Measurements from ENCODE around the gene NGLY1. TPM values are rescaled to one million over a fixed set of nuclear protein-coding genes. Genes with fewer than 3 reads are reported as not detected.

NGLY1 gene
- total RNA-seq, 1 experiment from 2014 or later = 27.0 TPM

DNA sequence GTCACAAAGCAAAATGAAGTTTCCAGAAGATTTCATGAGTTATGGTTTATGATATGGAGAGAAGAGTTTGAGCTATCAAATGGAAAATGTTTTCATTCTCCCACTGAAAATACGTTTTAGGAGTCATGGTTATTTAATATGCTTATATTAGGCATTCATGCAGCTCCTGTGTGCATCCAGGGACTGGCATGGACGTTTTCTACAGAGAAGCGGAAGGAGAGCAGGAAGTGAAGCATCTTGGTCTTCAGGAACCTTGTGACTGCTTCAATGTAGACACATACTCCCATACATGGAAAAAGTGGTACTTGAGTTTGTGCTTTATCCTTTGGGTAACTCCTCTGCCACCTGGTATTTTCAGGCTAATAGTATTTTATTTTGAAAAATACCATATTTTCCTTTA is 75.2 kb downstream of the NGLY1 start:
- H3K18ac ChIP-seq (ENCODE audit: insufficient read length, low read depth, low read length) = no peak overlapping the region
- H3K79me2 ChIP-seq (ENCODE audit: insufficient read depth, low read length) = no peaks in the 10 kb centered on the region
- no peak overlapping the region for H3K4ac ChIP-seq (ENCODE audit: low read depth, low read length)
- H2BK15ac ChIP-seq (ENCODE audit: low read depth, low read length) = no peak overlapping the region
- no peak overlapping the region for H3K56ac ChIP-seq (ENCODE audit: insufficient read length, low read depth, low read length)
- H4K8ac ChIP-seq (replicated peaks; ENCODE audit: insufficient read length, low read depth, low read length) = no peak overlapping the region
- H3K4me3 Mint-ChIP-seq = no peak overlapping the region
- no peaks in the 10 kb centered on the region for H3K79me1 ChIP-seq (ENCODE audit: insufficient read depth, low read depth, low read length, poor library complexity, severe bottlenecking)
- WGBS (ENCODE audit: extremely low coverage, insufficient read length, low lambda C conversion rate) = no CpG with 5 or more reads among the region's 3 CpGs
- no peak overlapping the region for H3K23ac ChIP-seq (ENCODE audit: insufficient read length, low read depth, low read length)
- H3T11ph ChIP-seq (ENCODE audit: low read length) = no peak overlapping the region
- H4K20me1 ChIP-seq (ENCODE audit: control insufficient read depth, insufficient read depth, insufficient read length) = no peaks in the 10 kb centered on the region
- no peak overlapping the region for H3K4me2 ChIP-seq (ENCODE audit: insufficient read depth, insufficient read length, low read length)
- no peaks in the 10 kb centered on the region for H3K27me3 Mint-ChIP-seq (ENCODE audit: low read depth)
- no peaks in the 10 kb centered on the region for H3K4me1 Mint-ChIP-seq
- no peak overlapping the region for H4K91ac ChIP-seq (ENCODE audit: insufficient read length, low read depth, low read length)
- H2BK20ac ChIP-seq (ENCODE audit: low read depth, low read length, poor library complexity, severe bottlenecking) = no peak overlapping the region
- H3K14ac ChIP-seq (ENCODE audit: insufficient read depth, low read length) = no peak overlapping the region
- TF ChIP-seq, protein P1, sequence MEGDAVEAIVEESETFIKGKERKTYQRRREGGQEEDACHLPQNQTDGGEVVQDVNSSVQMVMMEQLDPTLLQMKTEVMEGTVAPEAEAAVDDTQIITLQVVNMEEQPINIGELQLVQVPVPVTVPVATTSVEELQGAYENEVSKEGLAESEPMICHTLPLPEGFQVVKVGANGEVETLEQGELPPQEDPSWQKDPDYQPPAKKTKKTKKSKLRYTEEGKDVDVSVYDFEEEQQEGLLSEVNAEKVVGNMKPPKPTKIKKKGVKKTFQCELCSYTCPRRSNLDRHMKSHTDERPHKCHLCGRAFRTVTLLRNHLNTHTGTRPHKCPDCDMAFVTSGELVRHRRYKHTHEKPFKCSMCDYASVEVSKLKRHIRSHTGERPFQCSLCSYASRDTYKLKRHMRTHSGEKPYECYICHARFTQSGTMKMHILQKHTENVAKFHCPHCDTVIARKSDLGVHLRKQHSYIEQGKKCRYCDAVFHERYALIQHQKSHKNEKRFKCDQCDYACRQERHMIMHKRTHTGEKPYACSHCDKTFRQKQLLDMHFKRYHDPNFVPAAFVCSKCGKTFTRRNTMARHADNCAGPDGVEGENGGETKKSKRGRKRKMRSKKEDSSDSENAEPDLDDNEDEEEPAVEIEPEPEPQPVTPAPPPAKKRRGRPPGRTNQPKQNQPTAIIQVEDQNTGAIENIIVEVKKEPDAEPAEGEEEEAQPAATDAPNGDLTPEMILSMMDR (conservative IDR thresholded peaks at IDR 0.05) = no peak
- no peak overlapping the region for H2BK5ac ChIP-seq (ENCODE audit: insufficient read length, low read length)
- no peak for DNase-seq
- H3K23me2 ChIP-seq (ENCODE audit: insufficient read length, low read depth, low read length, poor library complexity, severe bottlenecking) = no peaks in the 10 kb centered on the region
- no peak overlapping the region for H3K27ac ChIP-seq (ENCODE audit: insufficient read length, low read depth, low read length)
- H3K27me3 ChIP-seq (ENCODE audit: insufficient read depth, low read length) = no peaks in the 10 kb centered on the region
- H4K5ac ChIP-seq (ENCODE audit: insufficient read length, low read depth, low read length) = no peak overlapping the region
- no peak overlapping the region for H2BK120ac ChIP-seq (ENCODE audit: low read depth, low read length, poor library complexity, severe bottlenecking)
- no peak overlapping the region for H2BK12ac ChIP-seq (ENCODE audit: insufficient read length, low read depth, low read length)
- no peaks in the 10 kb centered on the region for H3K9me3 ChIP-seq (ENCODE audit: control insufficient read depth, low read depth, low read length)
- H3K4me1 ChIP-seq (ENCODE audit: insufficient read depth, low read length) = no peaks in the 10 kb centered on the region
- H3K36me3 Mint-ChIP-seq (ENCODE audit: insufficient read depth in 1 of 3, low read depth in 3 of 3) = no peaks in the 10 kb centered on the region
- no peak overlapping the region for H3K27ac Mint-ChIP-seq
- no peak overlapping the region for H2AK5ac ChIP-seq (ENCODE audit: insufficient read length, low read length)
- no peaks in the 10 kb centered on the region for H3K9me3 Mint-ChIP-seq
- H2AFZ ChIP-seq (ENCODE audit: low read length) = no peak overlapping the region
- no peak overlapping the region for H3K9ac ChIP-seq (ENCODE audit: extremely low read depth, insufficient read length, low read length)
